Activated CD4-positive, alpha-beta memory T cell treated with anti-CD3 and anti-CD28 coated beads, Interleukin-2, amount 10 ng/mL, durations not matched to agents 7 days and 5 days (primary cell): ENCODE measurements around the gene TMEM266. TPM values are rescaled to one million over a fixed set of nuclear protein-coding genes. Genes with fewer than 3 reads are reported as not detected.

Experiments used
- CTCF ChIA-PET: fragments of 350-600 bp; sonication (Branson Sonifier 250); formaldehyde crosslinking; loops from one replicate; lab custom pipeline; 2021; ENCODE audit warnings: antibody characterized with exemption, inconsistent platforms; lab: Charles Lee
- POLR2A ChIA-PET: fragments of 350-600 bp; sonication (Branson Sonifier 250); formaldehyde crosslinking; loops from one replicate; lab custom pipeline; 2021; ENCODE audit warnings: antibody characterized with exemption; lab: Charles Lee
- DNase-seq: peaks from one replicate; pipeline ENCODE4 v3.0.0-alpha.2; 2020
- H3K27ac Mint-ChIP-seq: one replicate; pipeline ENCODE4 v1.8.0; 2021; ENCODE audit warnings: mild to moderate bottlenecking, mixed read lengths
- H3K27me3 Mint-ChIP-seq: one replicate; pipeline ENCODE4 v1.8.0; 2021; ENCODE audit warnings: mixed read lengths
- H3K36me3 Mint-ChIP-seq: one replicate; pipeline ENCODE4 v1.8.0; 2021; ENCODE audit warnings: low read depth, mixed read lengths
- H3K4me1 Mint-ChIP-seq: one replicate; pipeline ENCODE4 v1.8.0; 2021; ENCODE audit warnings: mixed read lengths
- H3K4me3 Mint-ChIP-seq: one replicate; pipeline ENCODE4 v1.8.0; 2021; ENCODE audit warnings: mild to moderate bottlenecking, mixed read lengths
- H3K9me3 Mint-ChIP-seq: one replicate; pipeline ENCODE4 v1.8.0; 2021; ENCODE audit warnings: mixed read lengths
- total RNA-seq, 2 experiments: library from RNA; stranded (reverse); gene quantifications; one replicate each; pipeline ENCODE4 v1.2.3, GENCODE V29; 2021

TMEM266 gene
- total RNA-seq, 2 experiments from 2014 or later, result not detected

DNA sequence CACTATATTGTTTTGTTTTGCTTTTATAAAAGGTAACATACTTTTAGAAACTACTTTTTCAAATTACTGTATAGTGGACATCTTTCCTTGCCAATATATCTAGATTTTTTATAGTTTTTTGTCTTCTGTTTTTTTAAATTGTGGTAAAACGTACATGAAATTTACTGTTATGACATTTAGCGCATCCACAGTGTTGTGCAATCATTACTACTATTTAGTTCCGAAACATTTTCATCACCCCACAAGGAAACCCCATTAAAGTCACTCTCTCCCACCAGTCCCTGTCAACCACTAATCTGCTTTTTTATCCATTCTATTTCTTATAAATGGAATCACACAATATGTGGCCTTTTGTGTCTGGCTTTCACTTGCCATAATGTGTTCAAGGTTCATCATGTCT lies 54.8 kb downstream of the TMEM266 start:
- peaks cover 9% of the 10 kb centered on the region for H3K27me3 Mint-ChIP-seq
- no peak overlapping the region for H3K27ac Mint-ChIP-seq
- ChIA-PET CTCF (no interaction called here), POLR2A (interaction anchor here (1.2 kb wide), 1 partner anchor 36 kb away, joined by 4 read pairs; no protein-coding TSS in a partner anchor)
- H3K4me1 Mint-ChIP-seq, result no peaks in the 10 kb centered on the region
- H3K9me3 Mint-ChIP-seq, result no peaks in the 10 kb centered on the region
- H3K4me3 Mint-ChIP-seq, result no peak overlapping the region
- H3K36me3 Mint-ChIP-seq, result no peaks in the 10 kb centered on the region
- DNase-seq, result no peak

DNA sequence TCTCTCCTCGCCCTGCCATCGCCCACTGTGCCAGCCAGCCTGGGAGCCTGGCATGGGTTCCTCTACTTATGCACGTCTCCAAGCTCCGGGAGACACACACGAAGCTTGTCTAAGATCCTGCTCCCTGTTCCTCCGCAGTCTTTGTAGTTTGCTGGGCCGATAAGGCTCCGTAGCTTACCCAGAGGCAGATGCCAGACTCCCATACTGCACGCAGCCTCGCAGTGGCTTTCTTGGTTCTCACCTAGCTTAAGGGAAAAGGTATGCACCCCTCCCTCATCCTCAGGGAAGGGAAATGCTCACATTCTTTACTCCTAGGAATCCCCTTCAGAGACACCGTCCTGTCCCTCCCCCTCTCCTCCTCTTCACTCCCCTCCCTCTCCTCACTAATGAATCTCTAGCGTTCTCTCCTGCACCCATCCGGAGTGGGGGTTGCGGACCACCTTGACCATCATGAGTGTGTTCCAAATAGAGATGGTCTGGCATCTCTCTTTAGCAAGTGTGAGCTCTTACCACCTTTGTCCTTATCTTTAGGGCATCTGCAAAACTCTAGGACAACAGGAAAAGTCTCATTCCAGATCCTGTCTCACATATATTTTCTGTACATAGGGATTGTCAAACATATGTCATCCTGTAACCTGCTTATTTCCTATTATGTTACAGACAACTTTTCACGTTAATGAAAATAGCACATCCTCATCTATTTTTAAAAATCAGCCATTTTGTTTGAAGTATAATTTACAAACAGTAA lies 56.5 kb downstream of the TMEM266 start:
- no peak overlapping the region for H3K4me3 Mint-ChIP-seq
- POLR2A ChIA-PET, result no interaction called here
- no peaks in the 10 kb centered on the region for H3K36me3 Mint-ChIP-seq
- H3K4me1 Mint-ChIP-seq, result no peaks in the 10 kb centered on the region
- CTCF ChIA-PET, result no interaction called here
- H3K27me3 Mint-ChIP-seq, result peaks cover 5% of the 10 kb centered on the region
- no peak for DNase-seq
- no peak overlapping the region for H3K27ac Mint-ChIP-seq
- no peaks in the 10 kb centered on the region for H3K9me3 Mint-ChIP-seq

DNA sequence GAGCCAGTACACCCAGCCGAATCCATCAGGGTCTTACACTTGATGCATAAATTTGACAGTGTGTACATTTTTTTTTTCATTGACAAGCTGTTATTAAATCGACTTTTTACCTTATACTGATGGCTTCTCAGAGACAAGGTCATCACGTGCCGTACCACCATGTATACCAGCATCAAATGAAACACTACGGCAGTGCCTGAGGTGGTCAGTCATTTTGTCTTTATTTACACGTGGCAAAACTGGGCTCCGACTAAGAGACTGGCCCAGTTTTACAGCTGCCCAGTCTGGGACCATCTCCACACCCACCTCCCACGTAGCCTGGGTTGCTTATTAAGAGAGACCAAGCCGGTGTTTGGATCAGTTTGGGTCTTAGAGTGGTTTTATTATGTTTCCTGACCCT lies 57.4 kb downstream of the TMEM266 start:
- no peaks in the 10 kb centered on the region for H3K9me3 Mint-ChIP-seq
- H3K4me1 Mint-ChIP-seq, result no peaks in the 10 kb centered on the region
- no peak overlapping the region for H3K4me3 Mint-ChIP-seq
- peaks cover 7% of the 10 kb centered on the region for H3K27me3 Mint-ChIP-seq
- CTCF ChIA-PET, result no interaction called here
- H3K27ac Mint-ChIP-seq, result no peak overlapping the region
- POLR2A ChIA-PET, result no interaction called here
- DNase-seq, result no peak
- H3K36me3 Mint-ChIP-seq, result no peaks in the 10 kb centered on the region

DNA sequence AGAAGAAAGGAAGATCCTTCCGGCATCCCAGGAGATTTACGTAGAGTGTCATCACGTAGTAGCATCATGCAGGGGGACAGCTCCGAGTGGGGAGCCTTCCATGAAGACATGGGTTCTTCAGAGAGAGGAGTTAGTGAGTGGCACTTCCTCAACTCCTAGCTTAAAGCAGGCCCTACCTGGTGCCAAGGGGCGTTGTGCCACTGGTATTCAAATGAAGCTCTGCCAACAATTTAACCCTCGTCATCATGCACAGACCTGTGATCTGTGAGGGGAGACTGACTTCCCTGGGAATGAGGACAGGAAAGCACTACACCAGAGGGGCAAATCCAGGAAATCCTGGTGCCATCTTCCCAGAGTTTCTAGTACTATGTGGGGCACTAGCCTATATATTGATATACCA lies 59.0 kb downstream of the TMEM266 start:
- no peaks in the 10 kb centered on the region for H3K4me1 Mint-ChIP-seq

DNA sequence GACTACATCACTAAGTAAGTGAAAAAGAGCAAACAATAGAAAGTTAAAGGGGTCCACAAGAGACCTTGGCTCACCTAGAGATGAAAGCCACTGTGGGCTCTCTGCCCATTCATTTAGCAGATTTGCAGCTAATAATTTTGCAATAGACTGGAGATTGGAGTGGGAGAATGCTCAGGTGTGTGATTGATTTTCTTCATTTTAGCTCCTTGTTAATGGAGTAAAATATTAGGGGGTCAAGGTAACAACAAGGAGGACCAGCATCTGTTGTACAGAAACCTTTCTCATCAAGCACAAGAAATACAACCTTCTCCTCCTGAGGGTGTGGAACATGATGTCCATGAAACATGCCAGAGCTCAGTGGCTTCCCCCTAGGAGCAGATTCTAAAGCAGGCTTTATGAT lies 63.2 kb downstream of the TMEM266 start:
- POLR2A ChIA-PET, result no interaction called here
- H3K4me3 Mint-ChIP-seq, result no peak overlapping the region
- H3K9me3 Mint-ChIP-seq, result no peaks in the 10 kb centered on the region
- no peaks in the 10 kb centered on the region for H3K4me1 Mint-ChIP-seq
- no peak overlapping the region for H3K27ac Mint-ChIP-seq
- no peaks in the 10 kb centered on the region for H3K36me3 Mint-ChIP-seq
- peaks cover 26% of the 10 kb centered on the region for H3K27me3 Mint-ChIP-seq
- CTCF ChIA-PET, result interaction anchor here (3.0 kb wide), 1 partner anchor 16 kb away, joined by 11 read pairs; no protein-coding TSS in a partner anchor
- no peak for DNase-seq

More for the DNA sequence above, 59.0 kb downstream of the TMEM266 start:
- peaks cover 20% of the 10 kb centered on the region for H3K27me3 Mint-ChIP-seq
- H3K9me3 Mint-ChIP-seq, result no peaks in the 10 kb centered on the region
- H3K36me3 Mint-ChIP-seq, result no peaks in the 10 kb centered on the region
- no peak for DNase-seq
- POLR2A ChIA-PET, result no interaction called here
- CTCF ChIA-PET, result no interaction called here
- H3K4me3 Mint-ChIP-seq, result no peak overlapping the region
- no peak overlapping the region for H3K27ac Mint-ChIP-seq

DNA sequence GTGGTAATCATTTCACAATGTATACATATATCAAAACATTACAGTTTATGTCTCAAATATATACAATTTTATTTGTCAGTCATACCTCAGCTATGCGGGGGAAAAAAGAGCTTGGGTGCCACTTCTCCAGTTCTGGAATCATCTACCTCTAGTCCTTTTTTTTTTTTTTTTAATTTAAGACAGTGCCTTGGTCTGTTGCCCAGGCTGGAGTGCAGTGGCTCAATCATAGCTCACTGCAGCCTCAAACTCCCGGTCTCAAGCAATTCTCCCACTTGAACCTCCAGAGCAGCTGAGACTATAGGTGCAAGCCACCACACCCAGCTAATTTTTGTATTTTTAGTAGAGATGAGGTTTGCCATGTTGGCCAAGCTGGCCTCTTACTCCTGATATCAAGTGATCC lies 67.4 kb downstream of the TMEM266 start:
- Mint-ChIP-seq H3K4me3 (no peak overlapping the region), H3K4me1 (no peaks in the 10 kb centered on the region), H3K27ac (no peak overlapping the region), H3K27me3 (peaks cover 40% of the 10 kb centered on the region), H3K36me3 (no peaks in the 10 kb centered on the region), H3K9me3 (no peaks in the 10 kb centered on the region)
- no peak for DNase-seq
- CTCF ChIA-PET, result interaction anchor here (0.6 to 1.2 kb wide), 3 partner anchors 12 to 675 kb away, joined by 3 to 7 read pairs (median 3); no protein-coding TSS in a partner anchor
- POLR2A ChIA-PET, result no interaction called here

DNA sequence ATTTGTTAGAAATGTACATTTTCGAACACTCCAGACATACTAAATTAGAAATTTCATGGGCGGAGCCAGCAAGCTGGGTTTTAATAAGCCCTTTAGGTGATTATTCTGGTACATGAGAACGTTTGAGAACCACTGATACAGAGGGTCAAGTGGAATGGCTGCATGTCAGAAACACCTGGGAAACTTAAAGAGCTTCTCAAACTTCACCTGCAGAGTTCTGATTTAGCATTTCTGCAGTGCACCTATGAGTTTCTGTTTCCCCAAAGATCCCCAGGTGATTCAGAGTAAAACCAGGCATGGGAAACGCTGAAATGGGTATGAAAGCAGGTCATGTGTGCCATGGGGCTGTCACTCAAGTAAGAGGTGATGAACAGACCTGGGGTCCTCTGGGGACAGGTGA lies 68.1 kb downstream of the TMEM266 start:
- H3K27ac Mint-ChIP-seq, result no peak overlapping the region
- CTCF ChIA-PET, result interaction anchor here (0.7 to 1.2 kb wide), 3 partner anchors 9 to 107 kb away, joined by 3 to 7 read pairs (median 4); no protein-coding TSS in a partner anchor
- POLR2A ChIA-PET, result interaction anchor here (1.0 kb wide), 1 partner anchor 11 kb away, joined by 3 read pairs; no protein-coding TSS in a partner anchor
- no peak overlapping the region for H3K4me3 Mint-ChIP-seq
- H3K27me3 Mint-ChIP-seq, result peaks cover 34% of the 10 kb centered on the region
- no peaks in the 10 kb centered on the region for H3K9me3 Mint-ChIP-seq
- no peaks in the 10 kb centered on the region for H3K36me3 Mint-ChIP-seq
- DNase-seq, result no peak
- no peaks in the 10 kb centered on the region for H3K4me1 Mint-ChIP-seq

DNA sequence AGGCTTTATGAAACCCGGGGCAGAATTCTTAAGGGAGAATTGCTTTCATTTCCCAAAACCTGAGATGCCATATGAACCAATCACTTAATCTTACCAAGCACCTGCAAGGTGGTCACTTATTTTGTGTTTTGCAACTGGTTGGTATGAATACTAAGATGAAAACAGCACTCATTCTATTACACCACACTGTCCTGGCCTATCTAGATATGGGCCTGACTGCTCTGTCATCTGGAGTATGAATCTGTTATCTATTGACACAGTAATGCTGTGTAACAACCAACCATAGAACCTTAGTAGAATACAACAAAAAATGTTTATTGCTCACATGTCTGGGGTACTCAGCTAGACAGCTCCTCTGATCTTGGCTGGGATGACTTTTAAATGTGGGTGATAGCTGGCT lies 74.8 kb downstream of the TMEM266 start:
- H3K4me1 Mint-ChIP-seq, result peaks cover 15% of the 10 kb centered on the region
- H3K9me3 Mint-ChIP-seq, result no peaks in the 10 kb centered on the region

DNA sequence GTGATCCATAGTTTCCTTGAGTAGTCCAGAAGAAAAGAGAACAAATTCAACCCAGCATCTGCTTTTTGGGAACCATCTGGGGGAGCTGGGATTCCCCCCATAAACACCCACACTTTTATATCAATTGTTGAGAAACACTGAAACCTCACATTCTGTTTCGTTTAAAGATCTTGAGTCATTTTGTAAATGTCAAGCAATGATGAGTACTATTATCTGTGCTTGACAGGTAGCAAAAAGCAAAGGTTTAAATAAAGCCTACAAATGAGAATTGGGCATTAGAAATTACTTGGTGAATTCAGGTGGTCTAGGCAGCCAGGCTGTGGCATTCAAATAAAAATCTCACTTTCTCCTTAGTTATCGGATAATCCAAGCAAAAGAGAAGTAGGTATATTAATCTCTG lies 75.7 kb downstream of the TMEM266 start:
- DNase-seq, result no peak
- ChIA-PET CTCF (interaction anchor here (7.4 kb wide), 1 partner anchor 77 kb away, joined by 186 read pairs; the partner anchor contains the start of gene TMEM266), POLR2A (no interaction called here)
- H3K27ac Mint-ChIP-seq, result no peak overlapping the region
- no peak overlapping the region for H3K4me3 Mint-ChIP-seq
- H3K36me3 Mint-ChIP-seq, result no peaks in the 10 kb centered on the region
- H3K27me3 Mint-ChIP-seq, result peaks cover 14% of the 10 kb centered on the region
- no peaks in the 10 kb centered on the region for H3K9me3 Mint-ChIP-seq
- peaks cover 17% of the 10 kb centered on the region for H3K4me1 Mint-ChIP-seq

More for the DNA sequence above, 74.8 kb downstream of the TMEM266 start:
- Mint-ChIP-seq H3K36me3 (no peaks in the 10 kb centered on the region), H3K27me3 (peaks cover 21% of the 10 kb centered on the region), H3K4me3 (no peak overlapping the region), H3K27ac (no peak overlapping the region)
- POLR2A ChIA-PET, result no interaction called here
- no peak for DNase-seq
- CTCF ChIA-PET, result no interaction called here

DNA sequence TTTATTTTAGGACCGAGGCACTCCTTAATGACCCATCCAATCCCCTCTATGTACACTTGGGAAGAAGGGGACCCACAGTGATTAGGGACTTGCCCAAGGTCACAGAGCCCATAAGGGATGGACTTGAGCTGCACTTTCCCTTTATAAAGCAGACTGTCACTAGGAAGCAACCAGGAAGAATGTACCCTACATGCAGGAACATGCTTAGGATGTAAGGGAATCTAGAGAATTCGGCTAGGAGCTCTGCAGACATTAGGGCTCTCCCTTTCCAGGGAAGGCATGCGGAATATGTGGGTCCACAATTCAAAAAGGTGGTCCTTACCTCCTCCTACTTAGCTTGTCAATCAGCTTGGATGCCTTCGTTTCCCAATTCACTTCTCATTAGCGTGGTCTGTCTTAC lies 78.7 kb downstream of the TMEM266 start:
- Mint-ChIP-seq H3K27ac (no peak overlapping the region), H3K4me1 (peaks cover 17% of the 10 kb centered on the region), H3K9me3 (no peaks in the 10 kb centered on the region), H3K36me3 (no peaks in the 10 kb centered on the region), H3K4me3 (no peak overlapping the region), H3K27me3 (peaks cover 24% of the 10 kb centered on the region)
- ChIA-PET POLR2A (interaction anchor here (0.9 to 1.3 kb wide), 2 partner anchors 11 to 79 kb away, joined by 3 to 7 read pairs; partner anchors contain the start of gene TMEM266), CTCF (interaction anchor here (1.1 to 7.4 kb wide), 14 partner anchors 10 to 413 kb away, joined by 3 to 186 read pairs (median 6); partner anchors contain the start of gene TMEM266)
- DNase-seq, result no peak

DNA sequence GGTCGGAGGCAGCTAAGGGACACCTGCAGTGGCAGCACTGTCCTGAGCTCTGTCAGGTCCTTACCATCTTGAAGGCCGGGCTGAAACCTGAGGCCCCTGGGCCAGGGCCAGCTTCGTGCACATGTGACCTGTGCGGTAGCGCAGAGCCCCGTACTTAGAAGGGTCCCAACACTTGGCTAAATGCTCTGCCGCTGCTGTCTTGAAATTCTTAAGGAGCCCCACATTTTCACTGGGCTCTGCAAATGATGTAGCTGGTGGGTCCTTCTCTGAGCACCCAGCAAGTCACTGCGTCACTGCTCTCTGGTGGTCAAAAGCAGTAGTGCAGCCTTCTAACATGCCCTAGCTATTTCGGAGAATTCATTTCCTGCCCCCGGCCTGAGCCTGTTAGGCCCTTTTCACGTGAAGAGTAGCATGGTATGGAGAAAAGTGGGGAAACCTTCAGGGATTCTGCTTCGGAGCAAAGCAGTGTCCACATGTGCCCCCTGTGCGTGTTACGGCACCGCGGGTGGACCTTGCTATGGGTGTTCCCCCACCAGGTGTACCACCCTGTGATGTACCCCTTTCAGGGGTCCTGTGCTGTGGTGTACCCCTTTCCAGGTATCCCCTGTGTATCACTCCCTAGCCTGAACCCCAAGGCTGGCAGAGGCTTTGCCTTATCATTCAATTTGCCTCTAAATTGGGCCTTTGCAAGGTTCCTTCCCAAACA lies 79.7 kb downstream of the TMEM266 start:
- no peak overlapping the region for H3K4me3 Mint-ChIP-seq
- H3K4me1 Mint-ChIP-seq, result peaks cover 17% of the 10 kb centered on the region
- peak; percentile 80 for DNase-seq
- ChIA-PET POLR2A (interaction anchor here (0.9 to 1.3 kb wide), 3 partner anchors 10 to 80 kb away, joined by 4 to 7 read pairs (median 5); partner anchors contain the start of gene TMEM266), CTCF (interaction anchor here (0.6 to 7.4 kb wide), 27 partner anchors 9 to 414 kb away, joined by 3 to 186 read pairs (median 4); partner anchors contain the start of gene TMEM266)
- H3K27me3 Mint-ChIP-seq, result peaks cover 35% of the 10 kb centered on the region
- H3K27ac Mint-ChIP-seq, result no peak overlapping the region
- no peaks in the 10 kb centered on the region for H3K9me3 Mint-ChIP-seq
- no peaks in the 10 kb centered on the region for H3K36me3 Mint-ChIP-seq

DNA sequence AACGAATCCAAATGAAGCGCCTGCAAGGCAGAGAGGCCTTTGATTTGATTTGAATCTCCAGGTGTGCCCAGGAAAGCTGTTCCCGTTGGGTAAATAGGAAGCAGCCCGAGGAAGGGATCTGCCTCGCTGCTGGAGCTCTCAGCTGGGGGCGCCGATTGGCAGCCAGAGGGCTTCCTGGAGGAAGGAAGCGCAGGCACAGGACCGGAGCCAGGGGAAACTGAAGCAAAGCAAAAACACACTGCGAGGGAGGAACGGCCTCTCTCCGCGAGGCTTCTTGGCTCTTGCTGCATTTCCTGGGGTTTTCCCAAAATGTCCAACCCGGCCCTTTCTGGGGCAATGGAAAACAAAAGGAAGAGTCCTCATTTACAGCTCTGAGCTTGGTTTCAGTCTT lies 80.3 kb downstream of the TMEM266 start:
- Mint-ChIP-seq H3K27ac (no peak overlapping the region), H3K4me3 (no peak overlapping the region), H3K36me3 (no peaks in the 10 kb centered on the region), H3K9me3 (no peaks in the 10 kb centered on the region), H3K27me3 (peaks cover 38% of the 10 kb centered on the region), H3K4me1 (peaks cover 17% of the 10 kb centered on the region)
- ChIA-PET POLR2A (interaction anchor here (1.2 to 1.3 kb wide), 2 partner anchors 10 to 75 kb away, joined by 4 to 5 read pairs; no protein-coding TSS in a partner anchor), CTCF (interaction anchor here (0.6 to 7.4 kb wide), 17 partner anchors 9 to 412 kb away, joined by 3 to 186 read pairs (median 4); partner anchors contain the start of gene TMEM266)
- DNase-seq, result no peak
